LNCAP (cell line): ENCODE data around the gene ZNF280A.

ENCODE experiments used
- CTCF ChIP-seq: fragments of 450-650 bp; IDR thresholded peaks from 2 replicates; pipeline ENCODE4 v1.5.1; 2017; ENCODE audit warnings: mild to moderate bottlenecking

The ZNF280A gene

GRCh38 chr22:22548910-22549309 lies 28.8 kb upstream of the ZNF280A start:
- no peak for TF ChIP-seq CTCF

- no peak for TF ChIP-seq CTCF
These were observed 28.2 kb upstream of the ZNF280A start for GRCh38 chr22:22548317-22548716.

GRCh38 chr22:22547692-22548300 lies 27.7 kb upstream of the ZNF280A start:
- TF ChIP-seq CTCF, result no peak

GRCh38 chr22:22547226-22547625 lies 27.2 kb upstream of the ZNF280A start:
- TF ChIP-seq CTCF, result no peak

GRCh38 chr22:22546490-22546889 lies 26.4 kb upstream of the ZNF280A start:
- no peak for TF ChIP-seq CTCF

GRCh38 chr22:22545084-22545483 lies 25.0 kb upstream of the ZNF280A start:
- no peak for TF ChIP-seq CTCF

- TF ChIP-seq CTCF, result no peak
These were observed 18.3 kb upstream of the ZNF280A start for GRCh38 chr22:22538226-22538989.
